Activated CD8-positive, alpha-beta T cell treated with anti-CD3 and anti-CD28 coated beads for 36 hours (primary cell): ENCODE measurements around the gene BPIFB4. TPM values are rescaled to one million over a fixed set of nuclear protein-coding genes. Genes with fewer than 3 reads are reported as not detected.

Experiments used
- ATAC-seq: fragments of 200-7000 bp; cut with Tn5 transposase; one replicate; pipeline ENCODE4 v1.10.0; 2021; ENCODE audit warnings: mild to moderate bottlenecking, moderate library complexity
- CTCF ChIA-PET: fragments of 350-600 bp; sonication (Branson Sonifier 250); formaldehyde crosslinking; loops from one replicate; lab custom pipeline; 2021; ENCODE audit warnings: antibody characterized with exemption; lab: Charles Lee
- POLR2A ChIA-PET: fragments of 350-600 bp; sonication (Branson Sonifier 250); formaldehyde crosslinking; loops from one replicate; lab custom pipeline; 2021; ENCODE audit warnings: antibody characterized with exemption; lab: Charles Lee
- DNase-seq: peaks from one replicate; pipeline ENCODE4 v3.0.0-alpha.2; 2020
- H3K27ac Mint-ChIP-seq: one replicate; pipeline ENCODE4 v1.8.0; 2021; ENCODE audit warnings: mild to moderate bottlenecking, mixed read lengths
- H3K27me3 Mint-ChIP-seq: one replicate; pipeline ENCODE4 v1.8.0; 2021; ENCODE audit warnings: mixed read lengths
- H3K36me3 Mint-ChIP-seq: one replicate; pipeline ENCODE4 v1.8.0; 2021; ENCODE audit warnings: low read depth, mixed read lengths
- H3K4me1 Mint-ChIP-seq: one replicate; pipeline ENCODE4 v1.8.0; 2021; ENCODE audit warnings: low read depth, mixed read lengths
- H3K4me3 Mint-ChIP-seq: one replicate; pipeline ENCODE4 v1.8.0; 2021; ENCODE audit warnings: mild to moderate bottlenecking, moderate library complexity, mixed read lengths
- H3K9me3 Mint-ChIP-seq: one replicate; pipeline ENCODE4 v1.8.0; 2021; ENCODE audit warnings: mixed read lengths
- CTCF ChIP-seq: fragments of 200-600 bp; IDR thresholded peaks from one replicate; pipeline ENCODE4 v1.8.0; 2022; ENCODE audit warnings: antibody characterized with exemption, mild to moderate bottlenecking
- intact Hi-C: fragments of 100-400 bp; cut with micrococcal nuclease; formaldehyde crosslinking; loops from one replicate; pipeline ENCODE4 v1.10.0; 2022
- total RNA-seq, 2 experiments: library from RNA; stranded (reverse); gene quantifications; one replicate each; pipeline ENCODE4 v1.2.3, GENCODE V29; 2021

Gene BPIFB4
- total RNA-seq, 2 experiments from 2014 or later: not detected

DNA sequence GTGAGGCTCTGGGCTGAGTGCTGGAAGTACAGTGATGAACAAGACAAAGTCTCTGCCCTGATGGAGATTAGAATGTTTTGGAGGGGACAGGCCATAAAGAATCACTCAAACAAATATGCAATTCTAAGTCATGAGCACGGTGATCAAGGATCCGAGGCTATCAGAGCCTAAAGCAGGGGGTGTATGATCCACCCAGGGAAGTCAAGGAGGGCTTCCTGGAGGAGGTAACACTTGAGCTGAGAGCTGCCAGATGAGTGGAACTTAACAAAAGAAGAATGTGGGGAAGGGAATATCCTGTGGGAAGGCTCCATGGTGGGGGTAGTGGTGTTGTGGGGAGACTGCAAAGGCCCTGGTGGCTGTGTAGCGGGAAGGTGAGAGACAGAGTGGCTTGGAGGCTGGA lies 12.2 kb downstream of the BPIFB4 start:
- Mint-ChIP-seq H3K27me3 (no peaks in the 10 kb centered on the region), H3K36me3 (no peaks in the 10 kb centered on the region), H3K27ac (no peak overlapping the region), H3K4me3 (no peak overlapping the region), H3K9me3 (no peaks in the 10 kb centered on the region), H3K4me1 (peaks cover 2% of the 10 kb centered on the region)
- intact Hi-C loops: loop anchor here (10.0 kb wide), 1 partner anchor 297 kb away; no protein-coding TSS in a partner anchor
- no peak for TF ChIP-seq CTCF
- CTCF ChIA-PET: interaction anchor here (0.6 to 1.1 kb wide), 2 partner anchors 10 to 201 kb away, joined by 3 read pairs; no protein-coding TSS in a partner anchor
- DNase-seq (no peak), ATAC-seq (no peak)
- POLR2A ChIA-PET: interaction anchor here (0.8 kb wide), 1 partner anchor 17 kb away, joined by 3 read pairs; no protein-coding TSS in a partner anchor

DNA sequence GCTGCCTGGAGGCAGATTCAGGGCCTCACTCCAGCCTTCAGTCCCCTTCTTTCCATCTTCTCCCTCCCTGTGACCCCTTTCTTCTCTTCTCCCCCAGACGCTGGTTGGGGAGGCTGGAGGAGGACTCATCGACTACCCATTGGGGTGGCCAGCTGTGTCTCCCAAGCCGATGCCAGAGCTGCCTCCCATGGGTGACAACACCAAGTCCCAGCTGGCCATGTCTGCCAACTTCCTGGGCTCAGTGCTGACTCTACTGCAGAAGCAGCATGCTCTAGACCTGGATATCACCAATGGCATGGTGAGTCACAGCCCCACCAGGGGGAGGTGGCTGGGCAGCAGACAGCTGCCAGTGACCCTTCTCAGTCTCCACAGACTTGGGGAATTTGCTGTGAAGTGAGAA lies 12.9 kb downstream of the BPIFB4 start:
- peaks cover 2% of the 10 kb centered on the region for H3K4me1 Mint-ChIP-seq
- ATAC-seq (no peak), DNase-seq (no peak)
- ChIA-PET POLR2A (no interaction called here), CTCF (interaction anchor here (0.6 kb wide), 1 partner anchor 10 kb away, joined by 3 read pairs; no protein-coding TSS in a partner anchor)
- no peaks in the 10 kb centered on the region for H3K9me3 Mint-ChIP-seq
- no peak overlapping the region for H3K4me3 Mint-ChIP-seq
- H3K27ac Mint-ChIP-seq: no peak overlapping the region
- no peak for TF ChIP-seq CTCF
- H3K36me3 Mint-ChIP-seq: no peaks in the 10 kb centered on the region
- intact Hi-C loops: loop anchor here (10.0 kb wide), 1 partner anchor 298 kb away; no protein-coding TSS in a partner anchor
- no peaks in the 10 kb centered on the region for H3K27me3 Mint-ChIP-seq

DNA sequence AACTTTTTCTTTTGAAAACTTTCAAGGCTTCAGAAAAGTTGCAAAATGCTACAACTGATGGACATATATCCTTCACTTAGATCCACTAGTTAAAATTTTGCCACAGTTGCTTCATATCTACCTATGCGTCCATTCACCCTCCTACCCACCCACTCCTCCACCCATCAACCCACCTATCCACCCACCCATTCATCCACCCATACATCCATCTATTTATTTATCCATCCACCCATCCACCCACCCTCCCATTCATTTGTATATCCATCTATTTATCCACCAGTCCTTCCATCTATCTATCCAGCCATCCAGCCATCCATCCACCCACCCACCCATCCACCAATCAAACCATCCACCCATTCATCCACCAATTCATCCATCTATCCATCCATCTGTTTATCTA lies 13.6 kb downstream of the BPIFB4 start:
- intact Hi-C loops: loop anchor here (10.0 kb wide), 1 partner anchor 298 kb away; no protein-coding TSS in a partner anchor
- H3K36me3 Mint-ChIP-seq: no peaks in the 10 kb centered on the region
- no peak for TF ChIP-seq CTCF
- no peaks in the 10 kb centered on the region for H3K9me3 Mint-ChIP-seq
- peaks cover 2% of the 10 kb centered on the region for H3K4me1 Mint-ChIP-seq
- H3K27me3 Mint-ChIP-seq: no peaks in the 10 kb centered on the region
- no peak overlapping the region for H3K27ac Mint-ChIP-seq
- no peak overlapping the region for H3K4me3 Mint-ChIP-seq
- no peak for ATAC-seq
- DNase-seq: no peak
- POLR2A ChIA-PET: no interaction called here
- CTCF ChIA-PET: no interaction called here

DNA sequence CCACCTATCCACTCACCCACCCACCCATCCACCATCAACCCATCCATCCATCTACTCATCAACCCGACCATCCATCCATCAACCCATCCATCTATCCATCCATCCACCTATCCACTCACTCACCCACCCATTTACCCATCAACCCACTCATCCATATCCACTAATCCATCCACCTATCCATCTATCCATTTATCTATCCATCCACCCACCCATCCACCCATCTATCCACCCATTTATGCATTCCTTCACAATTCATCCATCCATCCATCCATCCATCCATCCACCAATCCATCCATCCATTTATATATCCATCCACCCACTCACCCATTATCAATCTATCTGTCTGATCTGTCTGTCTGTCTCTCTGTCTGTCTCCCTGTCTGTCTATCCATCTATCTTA lies 14.1 kb downstream of the BPIFB4 start:
- no peak for TF ChIP-seq CTCF
- Mint-ChIP-seq H3K4me1 (peaks cover 2% of the 10 kb centered on the region), H3K4me3 (no peak overlapping the region), H3K27me3 (no peaks in the 10 kb centered on the region), H3K27ac (no peak overlapping the region), H3K9me3 (no peaks in the 10 kb centered on the region), H3K36me3 (no peaks in the 10 kb centered on the region)
- no peak for DNase-seq
- intact Hi-C loops: loop anchor here (10.0 kb wide), 1 partner anchor 299 kb away; no protein-coding TSS in a partner anchor
- ChIA-PET CTCF (interaction anchor here (3.5 kb wide), 1 partner anchor 192 kb away, joined by 31 read pairs; no protein-coding TSS in a partner anchor), POLR2A (no interaction called here)
- no peak for ATAC-seq

DNA sequence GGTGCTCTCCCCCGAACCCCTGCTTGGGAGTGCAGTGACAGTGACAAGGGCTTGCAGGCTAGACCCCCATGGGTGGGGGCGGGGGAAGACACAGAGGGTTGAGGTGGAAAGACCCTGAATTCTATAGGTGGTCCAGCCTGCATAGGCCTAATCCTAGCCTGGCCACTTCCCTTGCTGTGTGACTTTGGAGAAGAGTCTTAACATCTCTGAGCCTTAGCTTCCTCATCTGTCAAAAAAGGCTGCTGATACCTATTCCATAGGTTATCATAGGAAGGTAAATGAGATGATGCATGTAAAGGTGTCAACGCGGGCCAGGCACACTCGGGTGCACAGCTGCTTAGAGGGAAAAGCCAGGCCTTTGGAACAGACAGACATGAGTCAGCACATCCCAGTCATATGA lies 15.8 kb downstream of the BPIFB4 start:
- Mint-ChIP-seq H3K27me3 (no peaks in the 10 kb centered on the region), H3K9me3 (no peaks in the 10 kb centered on the region), H3K36me3 (no peaks in the 10 kb centered on the region), H3K4me3 (no peak overlapping the region), H3K4me1 (peaks cover 2% of the 10 kb centered on the region), H3K27ac (no peak overlapping the region)
- TF ChIP-seq CTCF: no peak
- POLR2A ChIA-PET: no interaction called here
- DNase-seq (no peak), ATAC-seq (no peak)
- intact Hi-C loops: loop anchor here (5.0 to 10.0 kb wide), 2 partner anchors 193 to 300 kb away; no protein-coding TSS in a partner anchor
- CTCF ChIA-PET: interaction anchor here (1.0 to 3.5 kb wide), 3 partner anchors 189 to 422 kb away, joined by 3 to 31 read pairs (median 6); partner anchors contain the start of gene C20orf203
